ENCODE results near the gene SLC39A11.

DNA sequence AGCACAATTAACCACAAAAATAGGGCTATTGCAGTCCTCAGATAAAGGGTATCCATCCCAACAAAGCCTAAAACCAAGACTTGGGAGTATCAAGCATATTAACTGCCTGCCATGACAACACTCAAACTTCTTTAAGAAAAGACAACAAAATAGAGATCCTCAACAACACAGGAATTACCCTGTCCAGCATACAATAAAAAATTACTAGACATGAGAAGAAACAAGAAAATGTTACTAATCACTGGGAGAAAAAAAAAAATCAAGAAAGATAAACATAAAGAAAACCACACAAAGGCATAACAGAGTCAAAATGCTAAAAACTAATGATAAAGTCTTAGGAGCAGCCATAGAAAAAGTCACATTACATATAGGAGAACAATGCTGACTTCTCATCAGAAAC lies 73.9 kb downstream of the SLC39A11 start:
- TF ChIP-seq, protein P1, sequence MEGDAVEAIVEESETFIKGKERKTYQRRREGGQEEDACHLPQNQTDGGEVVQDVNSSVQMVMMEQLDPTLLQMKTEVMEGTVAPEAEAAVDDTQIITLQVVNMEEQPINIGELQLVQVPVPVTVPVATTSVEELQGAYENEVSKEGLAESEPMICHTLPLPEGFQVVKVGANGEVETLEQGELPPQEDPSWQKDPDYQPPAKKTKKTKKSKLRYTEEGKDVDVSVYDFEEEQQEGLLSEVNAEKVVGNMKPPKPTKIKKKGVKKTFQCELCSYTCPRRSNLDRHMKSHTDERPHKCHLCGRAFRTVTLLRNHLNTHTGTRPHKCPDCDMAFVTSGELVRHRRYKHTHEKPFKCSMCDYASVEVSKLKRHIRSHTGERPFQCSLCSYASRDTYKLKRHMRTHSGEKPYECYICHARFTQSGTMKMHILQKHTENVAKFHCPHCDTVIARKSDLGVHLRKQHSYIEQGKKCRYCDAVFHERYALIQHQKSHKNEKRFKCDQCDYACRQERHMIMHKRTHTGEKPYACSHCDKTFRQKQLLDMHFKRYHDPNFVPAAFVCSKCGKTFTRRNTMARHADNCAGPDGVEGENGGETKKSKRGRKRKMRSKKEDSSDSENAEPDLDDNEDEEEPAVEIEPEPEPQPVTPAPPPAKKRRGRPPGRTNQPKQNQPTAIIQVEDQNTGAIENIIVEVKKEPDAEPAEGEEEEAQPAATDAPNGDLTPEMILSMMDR (IDR thresholded peaks at IDR 0.05; ENCODE audit: poor library complexity, severe bottlenecking), result no peak
- TF ChIP-seq RAD21 (conservative IDR thresholded peaks at IDR 0.05) (no peak), POLR2AphosphoS5 (IDR thresholded peaks at IDR 0.05) (no peak), SMC3 (conservative IDR thresholded peaks at IDR 0.05; ENCODE audit: poor library complexity) (no peak), EZH2 (IDR thresholded peaks at IDR 0.05; ENCODE audit: borderline replicate concordance, insufficient read depth, low read length, poor library complexity, severe bottlenecking) (no peak), MXI1 (conservative IDR thresholded peaks at IDR 0.05; ENCODE audit: poor library complexity, severe bottlenecking) (no peak), EP300 (conservative IDR thresholded peaks at IDR 0.05; ENCODE audit: poor library complexity, severe bottlenecking) (no peak), TAF1 (IDR thresholded peaks at IDR 0.05; ENCODE audit: low read depth) (no peak)
- TF ChIP-seq, protein P2, sequence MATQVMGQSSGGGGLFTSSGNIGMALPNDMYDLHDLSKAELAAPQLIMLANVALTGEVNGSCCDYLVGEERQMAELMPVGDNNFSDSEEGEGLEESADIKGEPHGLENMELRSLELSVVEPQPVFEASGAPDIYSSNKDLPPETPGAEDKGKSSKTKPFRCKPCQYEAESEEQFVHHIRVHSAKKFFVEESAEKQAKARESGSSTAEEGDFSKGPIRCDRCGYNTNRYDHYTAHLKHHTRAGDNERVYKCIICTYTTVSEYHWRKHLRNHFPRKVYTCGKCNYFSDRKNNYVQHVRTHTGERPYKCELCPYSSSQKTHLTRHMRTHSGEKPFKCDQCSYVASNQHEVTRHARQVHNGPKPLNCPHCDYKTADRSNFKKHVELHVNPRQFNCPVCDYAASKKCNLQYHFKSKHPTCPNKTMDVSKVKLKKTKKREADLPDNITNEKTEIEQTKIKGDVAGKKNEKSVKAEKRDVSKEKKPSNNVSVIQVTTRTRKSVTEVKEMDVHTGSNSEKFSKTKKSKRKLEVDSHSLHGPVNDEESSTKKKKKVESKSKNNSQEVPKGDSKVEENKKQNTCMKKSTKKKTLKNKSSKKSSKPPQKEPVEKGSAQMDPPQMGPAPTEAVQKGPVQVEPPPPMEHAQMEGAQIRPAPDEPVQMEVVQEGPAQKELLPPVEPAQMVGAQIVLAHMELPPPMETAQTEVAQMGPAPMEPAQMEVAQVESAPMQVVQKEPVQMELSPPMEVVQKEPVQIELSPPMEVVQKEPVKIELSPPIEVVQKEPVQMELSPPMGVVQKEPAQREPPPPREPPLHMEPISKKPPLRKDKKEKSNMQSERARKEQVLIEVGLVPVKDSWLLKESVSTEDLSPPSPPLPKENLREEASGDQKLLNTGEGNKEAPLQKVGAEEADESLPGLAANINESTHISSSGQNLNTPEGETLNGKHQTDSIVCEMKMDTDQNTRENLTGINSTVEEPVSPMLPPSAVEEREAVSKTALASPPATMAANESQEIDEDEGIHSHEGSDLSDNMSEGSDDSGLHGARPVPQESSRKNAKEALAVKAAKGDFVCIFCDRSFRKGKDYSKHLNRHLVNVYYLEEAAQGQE (IDR thresholded peaks at IDR 0.05; ENCODE audit: borderline replicate concordance), result no peak
